T-helper 1 cell treated with Interleukin-12 subunit alpha and Interleukin-12 subunit beta and Interleukin-4 antibody, amounts not matched to agents 30 μg/mL and 1 μg/mL, for 36 hours (primary cell): ENCODE data around the gene SUPT6H.

Experiments
- H3K27ac Mint-ChIP-seq: one replicate; pipeline ENCODE4 v1.8.0; 2021; ENCODE audit warnings: mild to moderate bottlenecking, mixed read lengths
- H3K27me3 Mint-ChIP-seq: one replicate; pipeline ENCODE4 v1.8.0; 2021; ENCODE audit warnings: low read depth, mixed read lengths
- H3K36me3 Mint-ChIP-seq: one replicate; pipeline ENCODE4 v1.8.0; 2021; ENCODE audit warnings: low read depth, mixed read lengths
- H3K4me1 Mint-ChIP-seq: one replicate; pipeline ENCODE4 v1.8.0; 2021; ENCODE audit warnings: low read depth, mixed read lengths
- H3K4me3 Mint-ChIP-seq: one replicate; pipeline ENCODE4 v1.8.0; 2021; ENCODE audit warnings: mild to moderate bottlenecking, moderate library complexity, mixed read lengths
- H3K9me3 Mint-ChIP-seq: one replicate; pipeline ENCODE4 v1.8.0; 2021; ENCODE audit warnings: mixed read lengths

The SUPT6H gene

DNA sequence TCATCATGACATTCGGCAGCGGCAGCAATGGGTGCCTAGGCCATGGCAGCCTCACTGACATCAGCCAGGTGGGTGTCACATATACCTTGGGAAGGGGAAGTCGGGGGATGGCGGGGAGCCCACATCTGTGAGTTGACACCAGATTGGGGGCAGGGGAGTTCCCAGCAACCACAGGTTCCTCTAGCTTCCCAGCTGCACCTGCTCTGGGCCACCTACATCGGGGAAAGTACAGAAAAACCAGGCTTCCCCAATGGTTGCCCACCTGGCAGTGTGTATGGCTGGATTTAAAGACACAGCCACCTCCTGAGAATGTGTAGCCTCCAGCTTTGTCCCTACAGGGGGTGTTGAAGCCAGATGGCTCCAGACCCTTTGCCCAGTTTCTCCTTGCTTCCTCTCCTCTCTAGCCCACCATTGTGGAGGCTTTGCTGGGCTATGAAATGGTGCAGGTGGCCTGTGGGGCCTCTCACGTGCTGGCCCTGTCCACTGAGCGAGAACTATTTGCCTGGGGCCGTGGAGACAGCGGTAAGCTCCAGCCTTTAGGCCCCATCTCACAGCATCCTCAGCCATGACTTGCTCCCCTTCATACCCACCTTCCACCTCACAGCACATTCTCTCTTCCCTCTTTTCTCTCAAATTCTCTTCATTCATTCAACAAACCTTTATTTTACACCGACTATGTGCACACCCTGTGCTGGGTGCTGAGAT, 76.8 kb downstream of the SUPT6H start:
- Mint-ChIP-seq H3K4me1 (peaks cover 26% of the 10 kb centered on the region), H3K9me3 (no peaks in the 10 kb centered on the region), H3K27ac (peak overlapping the region; percentile 86), H3K27me3 (no peaks in the 10 kb centered on the region), H3K4me3 (peak overlapping the region; percentile 63), H3K36me3 (peaks cover 8% of the 10 kb centered on the region)

DNA sequence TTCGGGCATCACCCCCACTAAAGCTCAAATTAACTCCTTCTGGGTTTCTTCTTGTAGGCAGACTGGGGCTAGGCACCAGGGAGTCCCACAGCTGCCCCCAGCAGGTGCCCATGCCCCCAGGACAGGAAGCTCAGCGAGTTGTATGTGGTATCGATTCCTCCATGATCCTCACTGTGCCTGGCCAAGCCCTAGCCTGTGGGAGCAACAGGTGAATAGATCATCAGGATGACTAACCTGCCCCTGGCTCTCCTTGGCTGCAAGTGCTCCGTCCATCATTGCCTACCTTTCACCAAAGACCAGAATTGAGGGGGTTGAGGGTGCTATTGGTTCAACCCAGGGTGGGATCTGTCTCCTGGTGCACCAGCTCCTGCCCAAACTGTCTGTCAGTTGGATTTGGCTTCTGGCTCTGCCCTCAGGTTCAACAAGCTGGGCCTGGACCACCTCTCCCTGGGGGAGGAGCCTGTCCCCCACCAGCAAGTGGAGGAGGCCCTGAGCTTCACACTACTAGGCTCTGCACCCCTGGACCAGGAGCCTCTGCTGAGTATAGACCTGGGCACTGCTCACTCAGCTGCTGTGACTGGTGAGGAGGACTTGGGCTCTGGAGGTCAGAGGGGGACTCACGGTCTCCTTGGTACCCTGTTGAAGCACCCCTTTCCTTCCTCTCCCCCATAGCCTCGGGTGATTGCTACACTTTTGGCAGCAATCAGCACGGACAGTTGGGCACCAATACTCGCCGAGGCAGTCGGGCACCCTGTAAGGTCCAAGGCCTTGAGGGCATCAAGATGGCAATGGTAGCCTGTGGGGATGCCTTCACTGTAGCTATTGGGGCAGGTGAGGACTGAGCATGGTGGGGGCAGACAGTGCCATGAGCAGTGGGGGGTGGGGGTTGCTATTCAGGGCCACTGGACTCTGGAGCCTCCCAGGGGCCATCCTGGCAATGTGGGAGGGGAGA, 78.7 kb downstream of the SUPT6H start:
- Mint-ChIP-seq H3K4me1 (peaks cover 26% of the 10 kb centered on the region), H3K9me3 (no peaks in the 10 kb centered on the region), H3K36me3 (peaks cover 8% of the 10 kb centered on the region), H3K27me3 (no peaks in the 10 kb centered on the region), H3K4me3 (no peak overlapping the region), H3K27ac (no peak overlapping the region)

GRCh38 chr17:28741358-28742349, 79.6 kb downstream of the SUPT6H start:
- no peak overlapping the region for H3K27ac Mint-ChIP-seq
- no peaks in the 10 kb centered on the region for H3K27me3 Mint-ChIP-seq
- H3K4me3 Mint-ChIP-seq, result no peak overlapping the region
- H3K4me1 Mint-ChIP-seq, result peaks cover 31% of the 10 kb centered on the region
- H3K36me3 Mint-ChIP-seq, result peaks cover 8% of the 10 kb centered on the region
- H3K9me3 Mint-ChIP-seq, result no peaks in the 10 kb centered on the region

GRCh38 chr17:28743243-28744103, 81.5 kb downstream of the SUPT6H start, which contains the start of gene TRAF4:
TSS of gene TRAF4 (plus strand) at chr17:28744011. CDS start at chr17:28744113, 102 bp downstream.
- Mint-ChIP-seq H3K36me3 (peaks cover 3% of the 10 kb centered on the region), H3K4me1 (peaks cover 30% of the 10 kb centered on the region), H3K27ac (peak within 1 kb of the TSS; percentile 87), H3K27me3 (no peaks in the 10 kb centered on the region), H3K9me3 (no peaks in the 10 kb centered on the region), H3K4me3 (peak within 1 kb of the TSS; percentile 90)

- H3K9me3 Mint-ChIP-seq, result no peaks in the 10 kb centered on the region
- no peaks in the 10 kb centered on the region for H3K27me3 Mint-ChIP-seq
- peak overlapping the region; percentile 87 for H3K27ac Mint-ChIP-seq
- H3K4me1 Mint-ChIP-seq, result peaks cover 24% of the 10 kb centered on the region
- H3K36me3 Mint-ChIP-seq, result peaks cover 8% of the 10 kb centered on the region
- peak overlapping the region; percentile 90 for H3K4me3 Mint-ChIP-seq
These were observed 82.3 kb downstream of the SUPT6H start for GRCh38 chr17:28744104-28744971.

- H3K9me3 Mint-ChIP-seq, result no peaks in the 10 kb centered on the region
- no peaks in the 10 kb centered on the region for H3K27me3 Mint-ChIP-seq
- H3K27ac Mint-ChIP-seq, result peak overlapping the region; percentile 87
- peaks cover 6% of the 10 kb centered on the region for H3K36me3 Mint-ChIP-seq
- peak overlapping the region; percentile 90 for H3K4me3 Mint-ChIP-seq
- H3K4me1 Mint-ChIP-seq, result peaks cover 25% of the 10 kb centered on the region
These were observed 83.2 kb downstream of the SUPT6H start for GRCh38 chr17:28744972-28745785.

- Mint-ChIP-seq H3K27ac (peak overlapping the region; percentile 87), H3K4me1 (peaks cover 26% of the 10 kb centered on the region)
These were observed 83.9 kb downstream of the SUPT6H start for GRCh38 chr17:28745786-28746411.

GRCh38 chr17:28746611-28747050, 84.6 kb downstream of the SUPT6H start:
- peak overlapping the region; percentile 90 for H3K4me3 Mint-ChIP-seq
- H3K4me1 Mint-ChIP-seq, result peaks cover 24% of the 10 kb centered on the region
- peaks cover 6% of the 10 kb centered on the region for H3K36me3 Mint-ChIP-seq
- no peak overlapping the region for H3K27ac Mint-ChIP-seq
- H3K9me3 Mint-ChIP-seq, result no peaks in the 10 kb centered on the region
- H3K27me3 Mint-ChIP-seq, result no peaks in the 10 kb centered on the region

More at GRCh38 chr17:28745786-28746411, 83.9 kb downstream of the SUPT6H start:
- no peaks in the 10 kb centered on the region for H3K27me3 Mint-ChIP-seq
- no peaks in the 10 kb centered on the region for H3K9me3 Mint-ChIP-seq
- H3K4me3 Mint-ChIP-seq, result peak overlapping the region; percentile 90
- peaks cover 6% of the 10 kb centered on the region for H3K36me3 Mint-ChIP-seq

DNA sequence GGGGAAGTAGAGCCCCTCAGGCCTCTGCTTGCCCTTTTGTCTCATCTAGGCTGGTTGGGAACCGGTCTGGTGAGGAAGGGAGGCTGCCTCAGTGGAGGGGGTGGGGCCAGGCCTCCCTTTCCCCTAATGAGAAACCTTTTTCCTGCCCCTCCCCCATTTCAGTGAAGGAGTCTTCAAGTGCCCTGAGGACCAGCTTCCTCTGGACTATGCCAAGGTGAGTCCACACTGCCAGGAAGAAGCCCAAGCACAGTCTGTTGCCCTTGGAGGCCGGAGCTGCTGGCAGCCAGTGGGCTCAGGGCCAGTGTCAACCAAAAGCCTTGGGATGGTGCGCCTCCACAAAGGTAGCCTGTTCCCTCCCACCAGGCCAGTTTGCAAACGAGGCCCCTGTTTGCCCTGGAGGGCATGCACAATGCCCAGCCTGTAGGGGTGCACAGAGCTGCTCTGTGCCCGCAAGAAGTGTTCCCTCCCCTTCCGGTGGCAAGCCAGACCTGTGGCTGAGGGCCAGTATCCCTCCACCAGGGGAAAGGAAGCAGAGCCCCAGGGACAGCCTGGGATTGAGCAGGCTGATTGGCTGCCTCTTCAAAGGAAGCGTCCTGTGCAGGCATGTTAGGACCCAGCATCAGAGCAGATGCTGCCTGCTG, 85.2 kb downstream of the SUPT6H start:
- Mint-ChIP-seq H3K4me1 (peaks cover 22% of the 10 kb centered on the region), H3K27me3 (no peaks in the 10 kb centered on the region), H3K27ac (no peak overlapping the region), H3K4me3 (no peak overlapping the region), H3K36me3 (peaks cover 6% of the 10 kb centered on the region), H3K9me3 (no peaks in the 10 kb centered on the region)

DNA sequence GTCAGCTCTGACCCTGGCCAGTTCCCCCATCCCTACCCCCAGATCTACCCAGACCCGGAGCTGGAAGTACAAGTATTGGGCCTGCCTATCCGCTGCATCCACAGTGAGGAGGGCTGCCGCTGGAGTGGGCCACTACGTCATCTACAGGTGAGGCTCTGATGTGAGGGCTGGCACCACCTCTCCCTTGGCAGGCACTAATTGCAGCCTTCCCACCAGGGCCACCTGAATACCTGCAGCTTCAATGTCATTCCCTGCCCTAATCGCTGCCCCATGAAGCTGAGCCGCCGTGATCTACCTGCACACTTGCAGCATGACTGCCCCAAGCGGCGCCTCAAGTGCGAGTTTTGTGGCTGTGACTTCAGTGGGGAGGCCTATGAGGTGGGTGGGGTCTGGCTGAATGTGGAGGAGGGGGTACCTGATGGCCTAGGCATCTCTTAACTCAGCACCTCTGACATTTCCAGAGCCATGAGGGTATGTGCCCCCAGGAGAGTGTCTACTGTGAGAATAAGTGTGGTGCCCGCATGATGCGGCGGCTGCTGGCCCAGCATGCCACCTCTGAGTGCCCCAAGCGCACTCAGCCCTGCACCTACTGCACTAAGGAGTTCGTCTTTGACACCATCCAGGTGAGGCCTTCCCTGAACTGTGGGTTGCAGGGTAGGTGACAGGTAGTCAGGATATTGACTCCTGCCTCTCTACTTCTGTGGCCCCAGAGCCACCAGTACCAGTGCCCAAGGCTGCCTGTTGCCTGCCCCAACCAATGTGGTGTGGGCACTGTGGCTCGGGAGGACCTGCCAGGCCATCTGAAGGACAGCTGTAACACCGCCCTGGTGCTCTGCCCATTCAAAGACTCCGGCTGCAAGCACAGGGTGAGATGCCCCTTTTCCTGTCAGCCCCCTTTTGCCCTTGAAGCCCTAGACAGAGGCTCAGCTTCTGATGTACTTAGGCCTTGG, 86.1 kb downstream of the SUPT6H start:
- no peaks in the 10 kb centered on the region for H3K9me3 Mint-ChIP-seq
- H3K4me1 Mint-ChIP-seq, result peaks cover 23% of the 10 kb centered on the region
- H3K27me3 Mint-ChIP-seq, result no peaks in the 10 kb centered on the region
- no peak overlapping the region for H3K4me3 Mint-ChIP-seq
- peak overlapping the region; percentile 78 for H3K27ac Mint-ChIP-seq
- peaks cover 6% of the 10 kb centered on the region for H3K36me3 Mint-ChIP-seq
